ENCODE results near the gene CLSTN2. TPM values are rescaled to one million over a fixed set of nuclear protein-coding genes. Genes with fewer than 3 reads are reported as not detected.

CLSTN2 gene
- total RNA-seq, 1 donor, result not detected

DNA sequence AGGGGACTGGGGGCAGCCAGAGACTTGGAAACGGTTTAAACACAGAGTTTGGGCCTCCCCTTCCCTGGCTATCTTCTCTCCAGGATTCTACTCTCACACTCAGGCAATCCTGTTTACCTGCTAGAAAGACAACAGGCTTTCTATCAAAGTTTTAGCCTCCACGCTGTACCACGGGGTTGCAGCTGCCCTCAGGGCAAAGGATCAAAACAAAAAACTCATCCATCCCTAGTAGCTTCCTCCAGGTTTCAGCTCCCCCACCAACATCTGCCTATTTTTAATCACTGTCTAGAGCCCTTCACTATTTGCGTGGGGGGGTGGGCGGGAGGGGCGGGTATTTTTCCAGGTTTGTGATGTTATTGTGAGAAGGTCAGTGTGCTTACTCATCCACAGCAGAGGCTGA lies 456.1 kb downstream of the CLSTN2 start:
- Histone ChIP-seq H3K4me3 (ENCODE audit: low read length) (no peak overlapping the region), H3K4me1 (ENCODE audit: insufficient read depth, low read length) (no peaks in the 10 kb centered on the region), H3K9me3 (ENCODE audit: low read depth, low read length) (no peaks in the 10 kb centered on the region), H3K27me3 (ENCODE audit: insufficient read depth, low read length) (no peaks in the 10 kb centered on the region)

DNA sequence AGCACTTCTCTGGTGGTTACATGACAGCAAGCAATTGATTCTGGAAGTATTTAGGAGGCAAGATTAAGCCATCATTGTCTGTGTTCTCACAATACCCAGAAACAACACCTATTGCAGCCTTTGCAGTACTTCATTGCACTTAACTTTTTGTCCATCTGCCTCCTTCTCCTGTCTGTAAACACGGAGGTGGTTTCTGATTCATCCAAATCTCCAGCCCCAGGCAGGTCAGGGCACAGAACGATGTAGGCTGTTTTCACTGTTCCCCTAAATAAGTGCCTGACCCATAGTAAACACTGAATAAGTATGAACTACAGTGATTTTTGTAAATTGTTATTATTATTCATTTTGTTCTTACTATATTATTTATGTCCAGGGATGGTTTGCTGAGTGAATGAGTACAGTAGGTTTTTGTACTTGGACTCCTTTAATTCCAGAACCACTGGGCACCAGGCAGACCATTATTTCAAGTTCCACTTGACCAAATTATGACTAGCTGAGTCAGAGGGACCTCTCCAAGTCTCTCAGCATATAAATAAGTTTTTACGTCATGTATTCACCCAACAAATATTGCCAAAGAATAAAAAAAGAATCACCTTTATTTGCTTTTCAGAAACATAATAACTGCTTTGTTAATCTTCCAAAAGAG lies 459.6 kb downstream of the CLSTN2 start:
- H3K27me3 ChIP-seq (ENCODE audit: insufficient read depth, low read length), result no peaks in the 10 kb centered on the region
- H3K9me3 ChIP-seq (ENCODE audit: low read depth, low read length), result no peaks in the 10 kb centered on the region
- H3K4me3 ChIP-seq (ENCODE audit: low read length), result no peak overlapping the region
- H3K4me1 ChIP-seq (ENCODE audit: insufficient read depth, low read length), result no peaks in the 10 kb centered on the region

DNA sequence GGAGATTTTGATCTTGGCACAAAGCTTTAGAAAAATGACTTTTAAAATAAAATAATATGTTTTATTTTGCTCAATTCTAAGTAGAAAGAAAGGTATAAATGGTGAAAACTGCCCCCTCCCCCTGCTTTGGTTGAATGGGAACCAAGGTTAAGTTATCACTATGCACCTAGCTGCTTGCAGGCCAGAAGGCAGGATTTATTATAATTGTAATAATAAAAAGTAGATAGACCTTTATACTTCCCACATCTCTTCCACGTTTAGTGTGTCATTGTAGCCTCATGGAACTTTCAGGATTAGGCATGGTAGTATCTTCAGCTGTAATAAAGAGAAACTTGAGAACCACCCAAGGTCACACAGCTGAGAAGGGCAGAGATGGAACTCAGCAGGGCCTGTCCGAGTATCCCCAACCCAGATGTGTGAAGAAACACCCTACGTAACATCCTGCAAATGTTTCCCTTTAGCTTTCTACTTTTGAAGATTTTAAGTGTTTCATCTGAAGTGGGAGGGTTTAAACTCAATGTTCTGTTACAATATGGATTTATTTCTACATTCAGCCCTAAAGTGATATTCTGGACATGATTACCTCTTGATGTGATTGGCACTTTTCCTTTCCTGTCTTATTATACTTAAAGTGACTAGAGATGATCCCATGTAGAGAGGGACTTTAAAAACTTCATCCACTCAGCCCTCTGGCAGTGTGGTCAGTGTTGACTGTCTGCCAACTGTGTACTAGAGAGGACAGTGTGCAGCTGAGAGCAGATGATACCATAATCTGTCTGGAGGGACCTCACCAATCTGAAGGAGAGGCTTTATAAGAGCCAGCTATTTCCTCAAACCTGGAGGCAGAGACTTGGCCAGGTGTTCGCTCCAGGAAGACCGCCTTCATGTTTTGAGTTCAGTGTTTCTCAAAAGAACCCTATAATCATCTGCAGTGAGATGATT lies 460.4 kb downstream of the CLSTN2 start:
- Histone ChIP-seq H3K4me1 (ENCODE audit: insufficient read depth, low read length) (no peaks in the 10 kb centered on the region), H3K27me3 (ENCODE audit: insufficient read depth, low read length) (no peaks in the 10 kb centered on the region), H3K4me3 (ENCODE audit: low read length) (no peak overlapping the region), H3K9me3 (ENCODE audit: low read depth, low read length) (no peaks in the 10 kb centered on the region)

- Histone ChIP-seq H3K4me1 (ENCODE audit: insufficient read depth, low read length) (no peaks in the 10 kb centered on the region), H3K4me3 (ENCODE audit: low read length) (no peak overlapping the region), H3K9me3 (ENCODE audit: low read depth, low read length) (no peaks in the 10 kb centered on the region), H3K27me3 (ENCODE audit: insufficient read depth, low read length) (no peaks in the 10 kb centered on the region)
Measured at GRCh38 chr3:140396110-140396509, 461.1 kb downstream of the CLSTN2 start.

GRCh38 chr3:140397847-140398246 lies 462.9 kb downstream of the CLSTN2 start:
- no peaks in the 10 kb centered on the region for H3K9me3 ChIP-seq (ENCODE audit: low read depth, low read length)

GRCh38 chr3:140398387-140398786 lies 463.4 kb downstream of the CLSTN2 start:
- Histone ChIP-seq H3K4me1 (ENCODE audit: insufficient read depth, low read length) (no peaks in the 10 kb centered on the region), H3K27me3 (ENCODE audit: insufficient read depth, low read length) (no peaks in the 10 kb centered on the region), H3K4me3 (ENCODE audit: low read length) (no peak overlapping the region), H3K9me3 (ENCODE audit: low read depth, low read length) (no peaks in the 10 kb centered on the region)

More at GRCh38 chr3:140397847-140398246, 462.9 kb downstream of the CLSTN2 start:
- H3K4me3 ChIP-seq (ENCODE audit: low read length), result no peak overlapping the region
- no peaks in the 10 kb centered on the region for H3K4me1 ChIP-seq (ENCODE audit: insufficient read depth, low read length)
- no peaks in the 10 kb centered on the region for H3K27me3 ChIP-seq (ENCODE audit: insufficient read depth, low read length)

GRCh38 chr3:140399871-140400270 lies 464.9 kb downstream of the CLSTN2 start:
- H3K4me1 ChIP-seq (ENCODE audit: insufficient read depth, low read length), result no peaks in the 10 kb centered on the region
- H3K4me3 ChIP-seq (ENCODE audit: low read length), result no peak overlapping the region
- no peaks in the 10 kb centered on the region for H3K27me3 ChIP-seq (ENCODE audit: insufficient read depth, low read length)
- H3K9me3 ChIP-seq (ENCODE audit: low read depth, low read length), result no peaks in the 10 kb centered on the region

DNA sequence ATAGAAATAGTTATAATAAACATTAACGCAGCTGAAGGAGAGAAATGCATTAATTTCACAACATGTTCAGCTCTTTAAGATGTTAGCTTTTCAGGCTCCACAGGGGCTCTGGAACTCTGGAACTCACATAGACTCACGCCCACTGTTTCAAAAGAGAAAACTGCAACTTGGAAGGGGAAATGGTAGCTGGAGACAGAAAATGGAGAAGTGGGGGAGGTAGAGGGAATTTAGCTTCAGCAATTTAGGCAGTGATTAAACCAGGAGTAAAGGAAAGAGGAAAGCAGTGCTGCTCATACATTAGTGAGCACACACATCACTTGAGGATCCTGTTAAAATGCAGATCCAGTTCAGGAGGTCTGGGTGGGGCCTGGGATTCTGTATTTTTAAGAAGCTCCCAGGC lies 468.1 kb downstream of the CLSTN2 start:
- no peak overlapping the region for H3K4me3 ChIP-seq (ENCODE audit: low read length)
- no peaks in the 10 kb centered on the region for H3K27me3 ChIP-seq (ENCODE audit: insufficient read depth, low read length)
- no peaks in the 10 kb centered on the region for H3K9me3 ChIP-seq (ENCODE audit: low read depth, low read length)
- H3K4me1 ChIP-seq (ENCODE audit: insufficient read depth, low read length), result no peaks in the 10 kb centered on the region

DNA sequence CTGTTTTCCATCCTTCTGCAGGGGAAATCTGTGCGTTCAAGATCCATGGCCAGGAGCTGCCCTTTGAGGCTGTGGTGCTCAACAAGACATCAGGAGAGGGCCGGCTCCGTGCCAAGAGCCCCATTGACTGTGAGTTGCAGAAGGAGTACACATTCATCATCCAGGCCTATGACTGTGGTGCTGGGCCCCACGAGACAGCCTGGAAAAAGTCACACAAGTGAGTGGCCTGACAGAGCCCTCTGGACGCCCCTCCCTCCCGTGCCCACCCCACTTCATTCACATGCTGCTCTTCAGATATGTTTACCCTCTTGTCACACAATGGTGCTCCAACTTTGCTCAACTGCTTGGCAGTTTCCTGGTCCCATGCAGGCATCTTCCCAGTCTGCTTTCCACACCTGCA lies 468.6 kb downstream of the CLSTN2 start:
- H3K4me1 ChIP-seq (ENCODE audit: insufficient read depth, low read length), result no peaks in the 10 kb centered on the region
- H3K4me3 ChIP-seq (ENCODE audit: low read length), result no peak overlapping the region
- no peaks in the 10 kb centered on the region for H3K9me3 ChIP-seq (ENCODE audit: low read depth, low read length)
- no peaks in the 10 kb centered on the region for H3K27me3 ChIP-seq (ENCODE audit: insufficient read depth, low read length)

- no peak overlapping the region for H3K4me3 ChIP-seq (ENCODE audit: low read length)
- no peaks in the 10 kb centered on the region for H3K4me1 ChIP-seq (ENCODE audit: insufficient read depth, low read length)
- H3K9me3 ChIP-seq (ENCODE audit: low read depth, low read length), result peaks cover 9% of the 10 kb centered on the region
- H3K27me3 ChIP-seq (ENCODE audit: insufficient read depth, low read length), result no peaks in the 10 kb centered on the region
Measured at GRCh38 chr3:140406655-140407054, 471.7 kb downstream of the CLSTN2 start.

DNA sequence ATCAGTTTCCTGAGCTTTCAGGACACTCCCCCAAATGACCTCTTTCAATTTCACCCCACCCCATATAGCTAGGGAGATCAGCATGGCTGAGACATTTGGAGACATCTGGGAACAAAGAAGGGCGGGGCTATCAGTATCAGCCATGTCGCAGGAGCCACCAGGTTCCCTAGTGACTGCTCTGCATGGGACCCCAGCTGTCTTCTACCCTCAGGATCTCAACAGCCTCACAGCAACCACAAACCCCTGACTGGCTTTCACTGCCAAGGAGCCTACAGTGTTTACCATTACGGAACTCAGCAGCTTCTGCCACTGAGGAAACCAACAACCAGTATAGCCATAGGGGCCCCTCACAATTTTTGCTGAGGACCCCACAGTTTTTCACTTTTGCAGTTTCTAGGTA lies 473.3 kb downstream of the CLSTN2 start:
- no peak overlapping the region for H3K4me3 ChIP-seq (ENCODE audit: low read length)
- H3K27me3 ChIP-seq (ENCODE audit: insufficient read depth, low read length), result no peaks in the 10 kb centered on the region
- H3K4me1 ChIP-seq (ENCODE audit: insufficient read depth, low read length), result no peaks in the 10 kb centered on the region
- H3K9me3 ChIP-seq (ENCODE audit: low read depth, low read length), result peaks cover 10% of the 10 kb centered on the region

- Histone ChIP-seq H3K9me3 (ENCODE audit: low read depth, low read length) (peaks cover 4% of the 10 kb centered on the region), H3K4me3 (ENCODE audit: low read length) (no peak overlapping the region), H3K27me3 (ENCODE audit: insufficient read depth, low read length) (no peaks in the 10 kb centered on the region), H3K4me1 (ENCODE audit: insufficient read depth, low read length) (no peaks in the 10 kb centered on the region)
Measured at GRCh38 chr3:140416666-140417065, 481.7 kb downstream of the CLSTN2 start.

GRCh38 chr3:140420621-140421357 lies 485.8 kb downstream of the CLSTN2 start:
- Histone ChIP-seq H3K4me3 (ENCODE audit: low read length) (no peak overlapping the region), H3K9me3 (ENCODE audit: low read depth, low read length) (no peaks in the 10 kb centered on the region), H3K4me1 (ENCODE audit: insufficient read depth, low read length) (no peaks in the 10 kb centered on the region), H3K27me3 (ENCODE audit: insufficient read depth, low read length) (no peaks in the 10 kb centered on the region)

DNA sequence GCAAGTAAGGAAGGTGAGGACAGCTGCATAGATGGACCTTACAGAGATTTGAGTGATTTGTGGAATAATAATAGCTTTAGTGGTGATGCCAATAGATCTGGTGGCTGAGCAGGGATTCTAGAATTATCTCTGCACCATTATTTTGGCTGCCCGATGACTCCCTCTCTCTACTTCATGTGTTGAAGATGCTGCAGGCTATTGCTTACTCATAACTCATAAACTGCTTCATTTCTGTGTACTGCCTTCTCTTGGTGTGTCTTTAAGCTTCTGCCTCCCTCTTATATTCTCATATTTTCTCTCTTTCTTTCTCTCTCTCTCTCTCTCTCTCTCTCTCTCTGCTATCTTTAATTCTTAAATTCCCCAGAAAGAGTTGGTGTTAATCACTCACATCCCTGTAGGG lies 486.9 kb downstream of the CLSTN2 start:
- H3K4me1 ChIP-seq (ENCODE audit: insufficient read depth, low read length), result no peaks in the 10 kb centered on the region
- H3K27me3 ChIP-seq (ENCODE audit: insufficient read depth, low read length), result no peaks in the 10 kb centered on the region
- no peak overlapping the region for H3K4me3 ChIP-seq (ENCODE audit: low read length)
- no peaks in the 10 kb centered on the region for H3K9me3 ChIP-seq (ENCODE audit: low read depth, low read length)

DNA sequence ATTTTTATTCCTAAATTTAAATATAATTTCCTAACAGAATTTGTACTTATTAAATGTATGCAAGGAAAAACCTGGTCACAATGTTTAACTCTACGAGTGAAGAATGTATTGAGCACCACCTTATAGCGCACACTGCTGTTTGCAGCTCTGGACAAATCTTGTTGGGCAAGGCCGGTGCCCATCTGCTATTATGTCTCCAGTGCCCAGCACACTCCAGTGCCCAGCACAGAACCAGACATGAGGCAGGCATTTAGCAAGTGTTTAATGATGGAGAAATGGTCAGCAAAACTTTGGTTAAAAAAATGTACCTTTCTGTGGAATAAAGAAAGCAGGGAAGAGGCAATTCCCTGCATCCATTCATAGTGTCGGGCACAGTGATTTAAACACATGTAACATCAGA lies 488.2 kb downstream of the CLSTN2 start:
- no peaks in the 10 kb centered on the region for H3K9me3 ChIP-seq (ENCODE audit: low read depth, low read length)
- H3K4me3 ChIP-seq (ENCODE audit: low read length), result no peak overlapping the region
- no peaks in the 10 kb centered on the region for H3K27me3 ChIP-seq (ENCODE audit: insufficient read depth, low read length)
- no peaks in the 10 kb centered on the region for H3K4me1 ChIP-seq (ENCODE audit: insufficient read depth, low read length)
